Mucosa of descending colon (tissue), 3 donors: Measurements from ENCODE around the gene C5orf58. TPM values are rescaled to one million over a fixed set of nuclear protein-coding genes. Genes with fewer than 3 reads are reported as not detected.

Source experiments
- ATAC-seq: fragments of 200-7000 bp; cut with Tn5 transposase; one replicate; pipeline ENCODE4 v1.9.1; 2020; ENCODE audit warnings: mild to moderate bottlenecking, moderate library complexity
- DNase-seq, 3 donors: peaks; one replicate each; pipeline ENCODE4 v3.0.0-alpha.2; 2020
- H3K36me3 ChIP-seq: fragments of 200-600 bp; one replicate; pipeline ENCODE4 v1.8.0; 2021; ENCODE audit warnings: low read depth, mild to moderate bottlenecking
- H3K4me1 ChIP-seq: fragments of 200-600 bp; one replicate; pipeline ENCODE4 v1.8.0; 2021; ENCODE audit warnings: low read depth, mild to moderate bottlenecking
- H3K4me3 ChIP-seq: fragments of 200-600 bp; one replicate; pipeline ENCODE4 v1.8.0; 2021; ENCODE audit warnings: mild to moderate bottlenecking
- H3K9me3 ChIP-seq: fragments of 200-600 bp; one replicate; pipeline ENCODE4 v1.8.0; 2021; ENCODE audit warnings: mild to moderate bottlenecking
- CTCF ChIP-seq: fragments of 200-600 bp; IDR thresholded peaks from one replicate; pipeline ENCODE4 v1.8.0; 2022; ENCODE audit warnings: antibody characterized with exemption, mild to moderate bottlenecking
- intact Hi-C, 2 donors: fragments of 100-400 bp; cut with DNase I in 1 of 2; cut with micrococcal nuclease in 1 of 2; formaldehyde crosslinking; loops; one replicate each; pipeline versions ENCODE4 v1.11.0 to v1.11.1; 2022; cut with DNase I, micrococcal nuclease
- total RNA-seq, 3 donors: library from RNA; stranded (reverse); fragmentation: NEBNext Ultra II Directional in 2 of 3; extraction: Animal tissue kit (Norgen Biotek cat#: 25700) in 2 of 3; gene quantifications; one replicate each; pipeline versions ENCODE4 v1.2.1 to v1.2.4, GENCODE V29; 2021 to 2023
- donor health status: DM: no; HTN: no; CAD: no; lungs with moderate emphysema.
- donor health status: DM: no; HTN: no; CAD: no.
- donor health status: DM: no; HTN: yes; CAD: no.

The C5orf58 gene
- total RNA-seq, 3 donors from 2014 or later: not detected

DNA sequence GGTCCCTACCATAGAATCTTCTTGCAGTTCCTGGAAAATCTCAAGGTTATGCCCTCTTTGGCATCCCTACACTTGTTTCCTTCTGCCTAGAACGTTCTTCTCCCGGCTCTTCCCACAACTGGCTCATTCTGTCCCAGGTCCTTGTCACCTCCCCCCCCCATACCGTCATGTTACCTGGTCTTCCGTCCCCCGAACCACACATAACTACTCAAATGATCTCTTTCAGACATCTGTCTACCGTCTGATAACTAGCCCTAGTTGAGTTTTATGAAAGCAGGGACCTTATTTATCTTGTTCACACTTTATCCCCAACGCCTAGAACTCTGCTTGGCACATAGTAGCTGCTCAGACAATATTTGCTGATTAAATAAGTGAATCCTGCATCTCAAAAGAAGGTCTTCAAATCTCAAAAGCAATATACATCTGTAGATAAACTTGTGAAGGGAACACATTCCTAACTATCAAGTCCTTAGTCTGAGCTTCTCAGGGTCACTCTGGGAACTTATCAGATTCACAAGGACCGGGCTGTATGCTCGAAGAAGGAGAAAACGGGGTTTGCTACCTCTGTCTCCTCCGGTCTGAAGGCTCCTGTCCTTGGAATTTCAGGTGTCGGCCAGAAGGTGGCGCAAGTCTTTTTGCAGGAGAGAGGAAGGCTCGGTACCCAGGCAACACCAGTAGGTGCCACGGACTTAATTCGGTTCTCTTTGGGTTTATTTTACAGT, 34.8 kb downstream of the C5orf58 start:
- H3K4me3 ChIP-seq: no peak overlapping the region
- peak; percentile 56 for TF ChIP-seq CTCF

DNA sequence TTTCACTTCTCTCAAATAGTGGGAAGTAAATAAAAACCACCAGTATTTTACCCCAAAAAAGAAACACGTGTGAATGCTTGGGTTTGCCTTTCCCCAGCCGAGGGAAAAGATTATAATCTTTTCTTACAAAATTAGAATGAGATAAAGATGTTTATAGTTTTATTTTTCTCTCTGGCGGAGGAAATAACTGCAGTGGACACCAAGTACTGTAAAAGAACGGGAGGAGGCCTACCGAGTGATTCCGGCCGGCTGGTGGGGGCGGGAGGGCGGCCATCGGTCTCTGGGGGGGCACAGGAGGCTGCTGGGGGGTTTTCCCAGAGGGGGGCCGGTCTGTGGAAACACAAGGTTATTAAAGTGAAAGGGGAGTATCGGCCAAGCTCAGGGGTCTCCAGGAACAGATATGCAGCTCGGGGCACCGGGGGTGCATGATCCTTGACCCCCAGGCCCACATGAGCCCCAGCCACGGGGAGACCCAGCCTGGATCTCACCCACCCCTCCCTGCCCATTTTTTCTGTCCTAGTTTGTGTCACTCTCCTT, 35.4 kb downstream of the C5orf58 start:
- no peak for DNase-seq
- ATAC-seq: no peak
- Histone ChIP-seq H3K4me1 (no peaks in the 10 kb centered on the region), H3K9me3 (no peaks in the 10 kb centered on the region), H3K4me3 (no peak overlapping the region), H3K36me3 (no peaks in the 10 kb centered on the region)
- TF ChIP-seq CTCF: no peak
- intact Hi-C loops: no loop called here

More for the DNA sequence above, 34.8 kb downstream of the C5orf58 start:
- ATAC-seq: peak; percentile 66
- peak; percentile 62 to 77 (median 67) for DNase-seq
- intact Hi-C loops: no loop called here
- Histone ChIP-seq H3K4me1 (no peaks in the 10 kb centered on the region), H3K9me3 (no peaks in the 10 kb centered on the region), H3K36me3 (no peaks in the 10 kb centered on the region)

GRCh38 chr5:170268884-170269283, 36.1 kb downstream of the C5orf58 start:
- Histone ChIP-seq H3K9me3 (no peaks in the 10 kb centered on the region), H3K4me3 (no peak overlapping the region), H3K36me3 (no peaks in the 10 kb centered on the region), H3K4me1 (no peaks in the 10 kb centered on the region)
- no peak for TF ChIP-seq CTCF
- DNase-seq (no peak), ATAC-seq (peak; percentile 45)
- intact Hi-C loops: no loop called here

GRCh38 chr5:170269579-170269978, 36.8 kb downstream of the C5orf58 start:
- no peak for TF ChIP-seq CTCF
- H3K4me3 ChIP-seq: no peak overlapping the region
- ATAC-seq (no peak), DNase-seq (no peak)
- H3K9me3 ChIP-seq: no peaks in the 10 kb centered on the region
- intact Hi-C loops: no loop called here
- no peaks in the 10 kb centered on the region for H3K4me1 ChIP-seq
- no peaks in the 10 kb centered on the region for H3K36me3 ChIP-seq

DNA sequence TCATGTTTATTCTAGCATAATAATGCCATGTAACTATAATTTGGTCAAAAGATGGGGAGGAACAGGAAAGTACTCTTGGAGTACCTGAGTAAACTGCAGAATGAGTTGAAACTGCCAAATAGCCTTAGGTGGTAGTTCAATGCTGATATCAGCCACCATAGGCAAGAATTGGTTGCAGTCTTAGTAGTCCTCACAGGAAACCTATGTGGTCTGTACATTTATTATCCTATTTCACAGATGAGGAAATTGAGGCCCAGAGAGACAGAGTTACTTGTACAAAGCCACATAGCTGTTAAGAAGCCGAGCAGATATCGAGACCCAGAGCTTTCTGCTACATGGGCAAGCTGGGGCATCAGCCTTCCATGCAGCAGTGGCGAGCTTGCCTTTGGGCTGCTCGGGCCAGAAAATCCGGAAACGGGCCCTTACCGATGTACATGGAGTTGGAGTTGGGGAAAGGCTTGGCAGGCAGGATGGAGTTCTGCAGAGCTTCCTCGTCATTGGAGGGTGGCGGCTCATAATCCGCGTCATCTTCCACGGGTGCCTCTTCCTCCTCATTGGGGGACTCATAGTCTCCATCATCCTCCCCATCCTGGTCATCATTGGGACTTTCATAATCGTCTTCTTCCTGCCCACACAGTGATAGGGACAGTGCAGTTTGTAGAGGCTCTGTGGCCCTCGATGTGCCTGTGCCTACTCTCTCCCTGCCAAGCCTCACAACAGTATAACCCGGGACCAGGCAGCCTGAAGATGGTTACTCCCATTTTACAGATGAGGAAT, 37.7 kb downstream of the C5orf58 start:
- Histone ChIP-seq H3K9me3 (no peaks in the 10 kb centered on the region), H3K4me1 (peaks cover 2% of the 10 kb centered on the region), H3K36me3 (no peaks in the 10 kb centered on the region), H3K4me3 (no peak overlapping the region)
- ATAC-seq (no peak), DNase-seq (no peak)
- TF ChIP-seq CTCF: no peak
- intact Hi-C loops: loop anchor here (10.0 kb wide), 2 partner anchors 64 to 154 kb away; no protein-coding TSS in a partner anchor
